Thyroid gland (tissue), 4 donors: Measurements from ENCODE around the gene POU3F3.

Experiments used
- CTCF ChIP-seq, 6 experiments: fragments of 200-600 bp in 3 of 6; fragments of 450-650 bp in 3 of 6; sonication (generic) in 3 of 6; IDR thresholded peaks; one replicate each; pipeline ENCODE4 v1.5.1; 2016 to 2019; ENCODE audit warnings: antibody characterized with exemption in 6 of 6, mild to moderate bottlenecking in 2 of 6, inconsistent platforms in 1 of 6, moderate library complexity in 1 of 6
- POLR2A ChIP-seq, 2 donors: fragments of 450-650 bp; IDR thresholded peaks; one replicate each; pipeline ENCODE4 v1.6.1; 2017; ENCODE audit warnings: antibody characterized with exemption in 2 of 2, mild to moderate bottlenecking in 2 of 2, moderate library complexity in 1 of 2

GRCh38 chr2:104820126-104820525 is 33.8 kb upstream of the POU3F3 start:
- TF ChIP-seq POLR2A (IDR thresholded peaks at IDR 0.05) (no peak), CTCF (IDR thresholded peaks at IDR 0.05) (no peak)
